NCI-H82 treated with DMSO at 0.1 percent for 48 hours (cell line): Measurements from ENCODE around the gene DTWD2.
"Not testable (repeated sequence)": the region's sequence is repeated elsewhere in the genome, so short reads cannot be mapped to it uniquely, and the experiment has no call there.

ENCODE experiments used
- DNase-seq: peaks from one replicate; lab custom pipeline; 2025; ENCODE audit not compliant: unreplicated experiment; lab: John Stamatoyannopoulos, UW

The DTWD2 gene

DNA sequence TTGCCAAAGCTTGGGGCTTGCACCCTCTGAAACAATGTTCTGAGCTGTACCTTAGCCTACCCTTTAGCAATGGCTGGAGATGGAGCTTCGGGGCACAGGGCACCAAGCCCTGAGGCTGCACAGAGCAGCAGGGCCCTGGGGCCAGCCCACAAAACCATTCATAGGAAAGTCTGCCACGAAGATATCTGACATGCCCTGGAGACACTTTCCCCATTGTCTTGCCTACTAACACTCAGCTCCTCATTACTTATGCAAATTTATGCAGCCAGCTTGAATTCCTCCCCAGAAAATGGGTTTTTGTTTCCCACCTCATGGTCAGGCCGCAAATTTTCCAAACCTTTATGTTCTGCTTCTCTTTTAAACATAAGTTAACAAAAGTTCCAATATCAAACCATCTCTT, 105.7 kb downstream of the DTWD2 start:
- no peak for DNase-seq

DNA sequence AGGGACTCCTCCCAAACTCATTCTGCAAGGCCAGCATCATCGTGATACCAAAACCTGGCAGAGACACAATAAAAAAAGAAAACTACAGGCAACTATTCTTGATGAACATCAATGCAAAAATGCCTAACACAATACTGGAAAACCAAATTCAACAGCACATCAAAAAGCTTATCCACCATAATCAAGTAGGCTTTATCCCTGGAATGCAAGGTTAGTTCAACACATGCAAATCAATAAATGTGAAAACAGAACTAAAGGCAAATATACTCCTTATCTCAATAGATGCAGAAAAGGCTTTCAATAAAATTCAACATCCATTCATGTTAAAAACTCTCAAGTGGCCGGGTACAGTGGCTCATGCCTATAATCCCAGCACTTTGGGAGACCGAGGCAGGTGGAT, 111.5 kb downstream of the DTWD2 start:
- not testable (repeated sequence) for DNase-seq

DNA sequence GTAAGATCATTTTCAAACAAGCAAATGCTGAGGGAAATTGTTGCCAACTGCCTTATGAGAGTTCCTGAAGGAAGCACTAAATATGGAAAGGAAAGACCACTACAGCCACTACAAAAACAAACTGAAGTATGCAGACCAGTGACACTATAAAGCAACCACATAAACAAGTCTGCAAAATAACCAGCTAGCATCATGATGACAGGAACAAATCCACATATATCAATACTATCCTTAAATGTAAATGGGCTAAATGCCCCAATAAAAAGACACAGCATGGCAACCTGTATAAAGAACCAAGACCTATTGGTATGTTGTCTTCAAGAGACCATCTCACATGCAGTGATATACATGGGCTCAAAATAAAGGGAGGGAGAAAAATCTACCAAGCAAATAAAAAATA, 113.2 kb downstream of the DTWD2 start:
- no peak for DNase-seq

DNA sequence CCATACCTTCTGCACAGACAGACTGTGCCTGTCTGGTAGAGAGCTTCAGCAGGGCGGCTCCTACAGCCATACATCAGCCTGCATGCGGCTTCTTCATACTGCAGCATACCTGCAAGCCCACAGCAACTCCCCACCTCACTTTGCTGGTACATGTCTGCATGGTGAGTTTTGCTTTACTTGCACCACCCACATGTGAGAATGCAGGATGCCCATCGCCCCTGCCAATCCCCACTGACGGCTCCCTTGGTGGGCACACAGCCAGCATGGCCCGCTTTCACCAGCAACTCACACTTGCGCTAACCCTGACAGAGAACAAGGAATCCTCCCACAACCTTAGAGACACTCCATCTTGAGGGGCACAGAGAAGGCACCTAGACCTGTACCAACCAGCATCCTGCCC, 114.9 kb downstream of the DTWD2 start:
- DNase-seq, result no peak

DNA sequence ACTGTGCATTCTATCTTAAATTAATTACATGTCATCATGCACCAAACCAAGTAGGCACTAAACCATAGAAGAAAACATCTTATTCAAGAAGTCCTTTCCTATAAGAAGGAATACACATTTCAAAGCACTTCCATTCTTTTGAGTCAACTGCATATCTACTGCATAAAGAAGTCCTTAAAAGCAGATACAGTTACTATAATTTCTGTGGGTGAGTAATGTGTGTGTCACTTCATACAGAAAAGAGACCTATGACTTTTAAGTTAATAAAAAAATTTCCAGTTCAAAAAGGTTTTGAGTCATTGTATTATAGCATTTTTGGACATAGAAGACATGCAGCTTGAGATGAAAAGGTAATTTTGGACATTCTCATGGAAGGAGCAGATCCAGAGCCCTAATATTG, 125.0 kb downstream of the DTWD2 start:
- no peak for DNase-seq

DNA sequence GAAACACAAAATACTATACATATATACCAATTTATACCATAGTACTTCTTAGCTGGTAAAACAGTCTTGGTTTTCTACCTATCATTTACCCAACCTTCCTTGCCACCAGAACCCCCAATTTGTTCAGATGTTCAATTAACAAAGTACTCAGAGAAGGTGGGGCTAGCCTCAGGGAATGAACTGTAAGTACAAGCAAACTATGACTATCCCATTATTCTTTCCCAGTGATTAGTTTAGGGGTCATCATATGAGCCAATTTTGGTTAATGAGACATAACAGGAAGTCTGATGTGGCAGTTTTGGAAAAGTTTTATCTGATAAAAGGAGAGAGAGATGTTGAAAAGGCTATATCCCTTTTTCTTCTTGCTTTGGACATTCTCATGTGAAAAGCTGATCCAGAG, 125.8 kb downstream of the DTWD2 start:
- no peak for DNase-seq

DNA sequence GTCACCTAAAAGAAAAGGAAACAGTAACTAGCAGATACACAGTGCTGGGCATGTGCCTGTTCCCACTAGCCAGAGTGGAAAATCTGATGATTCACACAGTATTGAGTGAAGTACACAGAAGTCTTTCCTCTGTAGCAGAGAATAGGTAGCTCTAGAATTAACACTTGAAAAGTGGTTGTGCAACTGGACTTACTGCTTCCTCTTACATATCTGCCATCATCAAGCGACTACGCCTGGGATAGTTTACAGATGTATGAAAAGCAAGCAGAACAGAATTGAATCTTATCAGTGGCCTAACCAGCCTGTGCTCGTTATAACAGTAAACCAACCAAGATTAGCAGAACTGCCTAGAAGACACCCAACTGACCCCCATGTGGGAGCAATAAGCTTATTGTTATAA, 130.6 kb downstream of the DTWD2 start:
- DNase-seq, result no peak

DNA sequence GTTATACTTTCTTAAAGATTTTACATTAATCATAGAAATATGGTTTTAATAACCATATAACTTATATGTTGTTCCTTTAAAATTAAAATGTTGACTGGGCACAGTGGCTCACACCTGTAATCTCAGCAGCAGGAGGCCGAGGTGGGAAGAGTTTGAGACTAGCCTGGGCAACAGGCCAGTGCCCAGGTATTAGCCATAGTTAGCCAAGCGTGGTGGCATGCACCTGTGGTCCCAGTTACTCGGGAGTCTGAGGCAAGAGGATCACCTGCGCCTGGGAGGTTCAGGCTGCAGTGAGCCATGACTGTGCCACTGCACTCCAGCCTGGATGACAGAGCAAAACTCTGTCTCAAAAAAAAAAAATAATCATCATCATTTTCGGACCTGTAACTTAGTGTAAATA, 133.5 kb downstream of the DTWD2 start:
- DNase-seq, result no peak

DNA sequence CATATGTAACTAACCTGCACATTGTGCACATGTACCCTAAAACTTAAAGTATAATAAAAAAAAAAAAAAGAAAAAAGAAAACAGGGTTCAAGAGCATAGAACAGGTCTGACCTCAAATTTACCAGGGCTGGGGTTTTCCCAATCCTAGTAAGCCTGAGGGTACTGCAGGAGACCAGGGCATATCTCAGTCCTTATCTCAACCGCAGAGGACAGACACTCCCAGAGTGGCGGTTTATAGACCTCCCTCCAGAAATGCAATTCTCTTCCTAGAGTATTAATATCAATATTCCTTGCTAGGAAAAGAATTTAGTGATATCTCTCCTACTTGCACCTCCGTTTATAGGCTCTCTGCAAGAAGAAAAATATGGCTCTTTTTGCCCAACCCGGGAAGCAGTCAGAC, 136.6 kb downstream of the DTWD2 start:
- DNase-seq, result not testable (repeated sequence)

DNA sequence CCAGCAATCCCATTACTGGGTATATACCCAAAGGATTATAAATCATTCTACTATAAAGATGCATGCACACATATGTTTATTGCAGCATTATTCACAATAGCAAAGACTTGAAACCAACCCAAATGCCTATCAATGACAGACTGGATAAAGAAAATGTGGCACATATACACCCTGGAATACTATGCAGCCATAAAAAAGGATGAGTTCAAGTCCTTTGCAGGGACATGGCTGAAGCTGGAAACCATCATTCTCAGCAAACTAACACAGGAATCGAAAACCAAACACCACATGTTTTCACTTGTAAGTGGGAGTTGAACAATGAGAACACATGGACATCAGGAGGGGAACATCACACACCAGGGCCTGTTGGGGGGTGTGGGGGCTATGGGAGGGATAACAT, 138.8 kb downstream of the DTWD2 start:
- DNase-seq, result not testable (repeated sequence)

DNA sequence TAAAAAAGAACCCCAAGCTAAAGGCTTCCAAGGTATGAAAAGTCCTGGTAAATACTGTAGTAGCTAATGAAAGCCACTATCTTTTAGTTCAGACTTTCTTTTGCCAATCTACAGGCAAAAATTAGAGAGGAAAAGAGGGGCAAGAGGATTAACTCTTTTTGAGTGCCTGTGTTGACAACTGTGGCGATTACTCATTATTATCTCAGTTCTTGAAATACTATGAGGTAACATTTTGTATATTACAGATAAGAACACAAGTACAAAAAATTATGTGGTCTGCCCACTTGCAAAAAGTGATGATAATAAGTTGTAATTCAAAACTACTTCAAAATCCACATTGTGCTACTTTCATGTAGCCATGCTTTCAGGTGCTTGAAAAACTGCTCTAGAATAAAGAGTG, 144.0 kb downstream of the DTWD2 start:
- DNase-seq, result no peak

DNA sequence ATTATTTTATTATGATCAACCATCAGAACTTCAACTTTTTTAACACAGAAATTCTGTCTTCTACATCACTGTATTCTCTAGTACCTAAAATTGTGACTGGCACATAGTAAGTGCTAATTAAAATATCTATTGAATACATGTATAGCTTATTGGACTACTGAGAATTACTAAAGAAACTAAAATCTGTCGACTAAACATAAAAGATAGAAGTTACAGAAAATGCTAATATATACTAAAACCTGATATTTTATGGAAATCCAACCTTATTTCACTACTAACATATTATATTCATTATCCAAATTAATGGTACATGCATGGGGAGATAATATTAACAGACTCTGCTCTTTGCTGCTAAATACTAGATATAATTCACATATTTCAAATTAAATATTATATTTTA, 153.6 kb downstream of the DTWD2 start:
- no peak for DNase-seq

DNA sequence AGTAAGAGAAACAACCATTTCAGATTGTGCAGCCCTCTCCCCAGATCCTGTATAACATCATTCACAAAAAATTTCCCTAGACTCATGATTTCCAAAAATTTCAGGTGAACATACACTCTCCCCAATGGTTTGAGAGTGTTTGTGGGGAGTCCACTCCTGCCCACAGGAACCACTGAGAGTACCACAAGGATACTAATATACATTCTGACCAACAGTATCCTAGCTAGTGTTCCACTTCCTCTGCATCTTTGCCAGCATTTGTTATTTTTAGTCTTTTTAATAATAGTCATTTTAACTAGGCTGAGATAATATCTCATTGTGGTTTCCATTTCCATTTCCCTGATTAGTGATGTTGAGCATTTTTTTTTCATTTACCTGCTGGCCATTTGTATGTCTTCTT, 155.4 kb downstream of the DTWD2 start:
- DNase-seq, result no peak

DNA sequence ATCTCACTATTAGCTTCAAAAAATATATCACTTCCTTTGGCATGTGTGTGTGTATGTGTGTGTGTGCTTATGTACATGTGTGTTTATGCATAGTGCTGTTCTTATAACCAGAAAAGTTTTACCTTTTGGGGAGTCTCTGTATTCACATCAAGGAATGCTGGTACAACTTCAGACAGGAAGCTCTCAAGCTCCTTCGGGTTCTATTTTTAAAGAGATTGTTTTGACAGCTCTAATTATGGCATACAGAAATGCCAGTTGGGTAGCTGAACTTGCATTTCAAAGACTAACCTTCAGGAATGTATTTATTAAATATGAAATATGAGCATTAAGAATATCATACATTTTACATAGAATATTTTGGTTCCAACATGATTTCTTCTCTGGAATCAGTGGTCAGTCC, 163.1 kb downstream of the DTWD2 start:
- no peak for DNase-seq

DNA sequence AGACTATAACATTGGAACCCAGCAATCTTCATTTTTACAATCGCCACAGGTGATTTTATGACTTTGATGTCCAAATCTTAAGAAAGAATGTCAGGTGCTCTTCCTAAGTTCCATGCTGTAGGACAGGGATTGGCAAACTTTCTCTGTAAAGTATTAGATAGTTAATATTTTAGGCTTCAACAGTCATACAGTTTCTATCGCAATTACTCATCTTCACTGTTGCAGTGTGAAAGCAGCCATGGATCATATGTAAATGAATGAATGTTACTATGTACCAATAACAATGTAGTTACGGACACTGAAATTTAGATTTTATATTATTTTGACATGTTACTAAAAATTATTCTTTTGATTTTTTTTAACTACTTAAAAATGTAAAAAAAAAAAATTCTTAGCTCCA, 169.7 kb downstream of the DTWD2 start:
- DNase-seq, result no peak

DNA sequence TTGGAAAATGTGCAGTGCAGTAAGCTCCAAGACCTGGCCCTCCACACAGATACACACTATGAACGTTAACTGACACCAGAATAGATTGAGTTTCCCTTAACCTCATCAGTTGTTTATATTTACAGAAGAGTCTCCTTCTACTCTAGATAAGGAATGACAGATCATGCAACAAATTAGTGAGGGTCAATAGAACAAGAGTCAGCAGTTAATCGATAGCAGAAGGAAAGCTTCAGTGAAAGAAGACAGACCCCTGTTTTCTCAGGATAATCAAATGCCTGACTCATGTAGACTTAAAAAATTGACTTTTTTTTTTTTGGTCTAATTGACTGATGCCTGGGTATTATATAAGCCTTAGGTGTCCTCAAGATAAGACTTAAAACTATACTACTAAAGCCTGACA, 179.9 kb downstream of the DTWD2 start:
- DNase-seq, result no peak

DNA sequence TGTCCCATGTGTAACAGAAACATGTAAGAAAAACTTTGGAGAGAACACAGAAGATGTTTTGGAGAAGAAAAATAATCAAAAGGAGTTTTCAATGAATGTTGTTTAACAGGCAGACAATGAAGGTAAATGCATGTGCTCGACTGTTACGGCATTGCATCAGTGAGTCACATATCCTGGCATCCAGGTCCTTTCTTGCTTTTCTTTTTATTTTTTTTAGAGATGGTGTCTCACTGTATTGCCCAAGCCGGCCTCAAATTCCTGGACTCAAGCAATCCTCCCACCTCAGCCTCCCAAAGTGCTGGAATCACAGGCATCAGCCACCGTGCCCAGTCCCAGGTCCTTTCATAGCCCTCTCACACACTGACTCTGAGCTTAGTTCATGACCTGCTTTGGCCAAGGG, 181.8 kb downstream of the DTWD2 start:
- DNase-seq, result no peak

DNA sequence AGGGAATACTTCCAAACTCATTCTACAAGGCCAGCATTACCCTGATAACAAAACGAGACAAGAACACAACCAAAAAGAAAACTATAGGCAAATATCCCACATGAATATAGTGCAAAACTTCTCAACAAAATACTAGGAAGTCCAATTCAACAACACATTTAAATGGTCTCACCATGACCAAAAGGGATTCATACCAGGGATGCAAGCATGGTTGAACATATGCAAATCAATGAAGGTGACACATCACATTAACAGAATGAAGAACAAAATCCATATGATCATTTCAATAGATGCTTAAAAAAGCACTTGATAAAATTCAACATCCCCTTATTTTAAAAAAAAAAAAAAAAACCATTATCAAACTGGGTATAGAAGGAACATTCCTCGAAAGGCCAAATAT, 186.0 kb downstream of the DTWD2 start:
- DNase-seq, result no peak

DNA sequence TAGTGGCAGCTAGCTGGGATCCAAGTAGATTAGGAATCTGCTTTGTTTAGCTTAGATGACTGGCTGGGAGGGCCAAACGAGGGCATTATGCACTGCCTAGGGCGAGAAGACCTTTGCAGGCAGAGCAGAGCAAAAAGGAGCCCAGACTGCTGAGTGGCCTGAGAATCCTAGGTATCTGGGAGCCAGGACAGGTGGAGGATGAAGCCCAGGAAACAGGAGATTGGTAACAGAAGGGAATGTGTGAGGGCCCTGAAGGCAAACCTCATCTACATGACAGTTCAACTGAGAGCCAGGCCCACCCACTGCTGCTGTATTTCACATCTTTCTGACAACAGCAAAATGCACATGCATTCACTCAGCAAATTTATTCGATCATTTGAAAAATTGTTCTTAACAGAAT, 192.3 kb downstream of the DTWD2 start:
- DNase-seq, result no peak

DNA sequence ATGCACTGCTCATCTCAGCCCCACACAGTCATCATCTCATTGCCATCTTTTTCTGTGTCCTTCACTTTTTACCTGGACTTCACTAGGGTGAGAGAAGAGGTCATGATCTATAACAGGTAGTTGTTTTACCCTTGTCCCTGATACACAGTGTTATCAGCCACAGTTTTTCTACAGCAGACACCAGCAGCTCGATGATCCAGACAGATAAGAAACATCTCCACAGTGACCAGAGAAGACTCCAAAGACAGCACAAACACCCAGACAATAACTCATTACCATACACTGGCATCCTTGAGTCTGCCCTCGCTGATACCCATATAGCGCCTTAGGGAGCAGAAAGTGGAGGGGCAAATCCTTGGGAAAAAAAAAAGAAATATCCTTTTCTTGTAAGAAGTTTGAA, 194.1 kb downstream of the DTWD2 start:
- DNase-seq, result no peak

DNA sequence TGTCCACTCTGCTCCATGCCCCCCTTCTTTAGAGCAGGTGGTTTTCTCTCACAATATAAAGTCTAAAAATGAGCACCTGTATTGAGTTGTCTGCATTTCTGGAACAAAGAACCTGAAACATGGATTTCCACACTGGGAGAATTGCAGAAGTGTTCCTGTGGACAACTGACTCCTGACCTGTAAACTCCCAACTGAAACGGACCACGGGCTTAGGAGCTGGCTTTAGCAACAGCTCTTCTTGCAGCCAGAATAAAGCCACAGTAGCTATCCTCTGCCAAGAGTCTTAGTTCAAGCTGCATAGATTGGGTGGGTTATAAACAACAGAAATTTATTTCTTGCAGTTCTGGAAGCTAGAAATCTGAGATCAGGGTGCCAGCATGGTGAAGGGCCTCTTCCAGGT, 194.7 kb downstream of the DTWD2 start:
- DNase-seq, result no peak

DNA sequence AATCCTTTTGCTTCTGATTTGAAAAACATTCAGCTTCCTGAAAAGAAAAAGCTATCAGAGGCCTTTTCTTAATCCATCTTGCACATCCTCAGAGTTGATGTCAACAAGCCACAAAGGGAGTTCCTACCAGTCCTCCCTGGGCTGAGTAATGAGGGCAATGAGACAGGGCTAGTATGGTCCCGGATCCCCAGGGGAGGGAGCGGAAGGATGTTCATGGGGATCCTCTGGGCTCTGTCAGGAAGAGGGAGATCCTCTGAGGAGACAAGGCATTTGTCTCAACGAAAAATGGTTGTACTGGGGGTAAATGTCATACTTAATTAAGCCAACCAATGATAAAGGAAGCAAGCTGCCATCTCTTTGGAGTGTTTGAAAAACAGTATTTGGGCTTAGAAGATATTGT, 195.3 kb downstream of the DTWD2 start:
- DNase-seq, result no peak

DNA sequence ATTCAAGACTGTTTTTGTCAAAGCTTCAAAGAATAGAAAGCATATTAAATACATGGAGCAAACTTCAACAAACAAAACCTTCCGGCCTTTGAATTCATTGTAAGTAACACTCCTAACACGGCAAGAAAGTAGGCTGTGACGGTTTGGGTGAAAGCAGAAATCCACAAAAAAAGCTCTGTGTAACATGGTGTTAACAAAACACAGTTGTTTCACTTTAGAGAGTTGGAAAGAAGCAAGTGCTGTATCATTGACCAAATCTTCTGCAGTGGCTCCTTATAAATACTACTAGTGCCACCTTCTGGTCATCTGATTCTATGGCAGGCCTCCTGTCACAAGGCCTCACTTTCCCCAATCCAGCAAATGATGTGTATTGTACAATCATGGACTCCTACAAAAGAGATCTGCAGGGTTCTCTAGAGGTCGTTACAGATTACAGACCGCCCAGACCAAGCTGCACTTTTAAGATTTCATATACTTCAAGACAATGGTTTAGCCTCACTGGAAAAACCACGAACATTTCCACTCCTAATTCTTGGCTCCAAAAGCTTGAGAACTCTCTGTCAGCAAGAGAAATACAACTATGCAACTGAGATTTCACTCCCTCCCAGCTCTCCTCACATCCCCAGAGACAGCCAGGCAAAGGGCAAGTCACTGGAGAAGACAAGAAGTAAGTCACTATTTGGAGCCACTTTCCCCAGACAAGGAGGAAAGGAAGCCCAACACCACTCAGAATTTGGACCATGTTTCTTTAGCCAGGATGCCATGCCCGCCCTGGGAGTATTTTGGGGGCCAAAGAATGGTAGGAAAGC, 196.2 kb downstream of the DTWD2 start:
- DNase-seq, result peak; percentile 47
